ENCODE measurements around the gene PURA.

PURA gene

DNA sequence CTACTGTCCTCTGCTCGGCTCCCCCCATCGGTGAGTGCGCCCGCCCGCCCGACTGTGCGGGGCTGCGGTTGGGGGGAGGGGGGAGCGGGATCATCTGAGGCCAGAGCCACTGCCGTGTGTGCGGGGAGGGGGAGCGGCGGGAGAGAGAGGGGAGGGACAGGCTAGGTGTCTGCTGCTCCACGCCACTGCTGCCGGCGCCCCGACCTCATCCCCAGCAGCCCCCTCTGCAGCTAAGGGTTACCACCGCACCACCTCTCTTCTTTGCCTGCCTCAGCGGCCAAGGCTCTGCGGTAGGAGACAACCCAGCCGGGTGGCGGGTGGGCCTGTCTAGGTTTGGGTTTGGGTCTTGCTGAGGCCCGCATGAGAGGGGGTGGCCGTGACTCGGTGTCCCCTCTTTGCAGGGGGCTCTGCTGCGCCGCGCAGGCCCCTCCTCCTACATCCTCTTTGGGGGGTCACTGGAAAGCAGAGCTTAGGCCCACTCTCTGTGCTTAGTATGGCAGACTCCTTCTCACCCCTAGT is 670 bp upstream of the PURA start:
- H3K27ac ChIP-seq, result peak overlapping the region; percentile 39 to 86 (median 79); a peak in 20 of 22 replicates
- H3K4me1 ChIP-seq, result peaks cover 28 to 61% (median 43%) of the 10 kb centered on the region in 10 experiments
- H3K4me2 ChIP-seq, result peak overlapping the region; percentile 96 to 100 (median 100)
- H3K27me3 ChIP-seq, result peaks cover 53 to 80% (median 67%) of the 10 kb centered on the region in 11 experiments
- no peaks in the 10 kb centered on the region for H3K9me3 ChIP-seq (replicated peaks in 1 of 11)
- H3K9ac ChIP-seq, result peak overlapping the region; percentile 78 to 91 (median 86)
- TF ChIP-seq Cebpa-rat (IDR thresholded peaks at IDR 0.05), result no peak
- no peaks in the 10 kb centered on the region for H3K36me3 ChIP-seq
- H4K20me1 ChIP-seq, result peaks cover 50 to 87% (median 74%) of the 10 kb centered on the region in 11 experiments
- H3K4me3 ChIP-seq, result peak overlapping the region; percentile 75 to 89 (median 82)

DNA sequence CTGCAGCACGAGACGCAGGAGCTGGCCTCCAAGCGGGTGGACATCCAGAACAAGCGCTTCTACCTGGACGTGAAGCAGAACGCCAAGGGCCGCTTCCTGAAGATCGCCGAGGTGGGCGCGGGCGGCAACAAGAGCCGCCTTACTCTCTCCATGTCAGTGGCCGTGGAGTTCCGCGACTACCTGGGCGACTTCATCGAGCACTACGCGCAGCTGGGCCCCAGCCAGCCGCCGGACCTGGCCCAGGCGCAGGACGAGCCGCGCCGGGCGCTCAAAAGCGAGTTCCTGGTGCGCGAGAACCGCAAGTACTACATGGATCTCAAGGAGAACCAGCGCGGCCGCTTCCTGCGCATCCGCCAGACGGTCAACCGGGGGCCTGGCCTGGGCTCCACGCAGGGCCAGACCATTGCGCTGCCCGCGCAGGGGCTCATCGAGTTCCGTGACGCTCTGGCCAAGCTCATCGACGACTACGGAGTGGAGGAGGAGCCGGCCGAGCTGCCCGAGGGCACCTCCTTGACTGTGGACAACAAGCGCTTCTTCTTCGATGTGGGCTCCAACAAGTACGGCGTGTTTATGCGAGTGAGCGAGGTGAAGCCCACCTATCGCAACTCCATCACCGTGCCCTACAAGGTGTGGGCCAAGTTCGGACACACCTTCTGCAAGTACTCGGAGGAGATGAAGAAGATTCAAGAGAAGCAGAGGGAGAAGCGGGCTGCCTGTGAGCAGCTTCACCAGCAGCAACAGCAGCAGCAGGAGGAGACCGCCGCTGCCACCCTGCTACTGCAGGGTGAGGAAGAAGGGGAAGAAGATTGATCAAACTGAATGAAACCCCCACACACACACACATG is 654 bp downstream of the PURA start:
- no peaks in the 10 kb centered on the region for H3K9me3 ChIP-seq (replicated peaks in 1 of 11)

DNA sequence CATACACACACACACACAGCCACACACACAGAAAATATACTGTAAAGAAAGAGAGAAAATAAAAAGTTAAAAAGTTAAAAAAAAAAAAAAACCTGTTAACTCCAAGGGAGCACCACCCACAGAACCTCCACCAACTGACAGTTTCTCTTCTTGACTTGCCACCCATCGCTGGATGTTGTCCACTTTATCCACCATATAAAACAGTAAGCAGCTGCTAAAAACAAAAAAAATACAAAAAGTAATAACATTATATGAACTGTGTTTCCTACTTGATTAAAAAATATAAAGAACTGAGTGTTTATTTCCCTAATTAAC is 1.2 kb downstream of the PURA start:
- H3K4me1 ChIP-seq, result peaks cover 19 to 55% (median 34%) of the 10 kb centered on the region in 10 experiments

More for the DNA sequence above, 654 bp downstream of the PURA start:
- H4K20me1 ChIP-seq, result peaks cover 37 to 74% (median 61%) of the 10 kb centered on the region in 11 experiments
- no peaks in the 10 kb centered on the region for H3K36me3 ChIP-seq
- peak overlapping the region; percentile 71 to 86 (median 80) for H3K27ac ChIP-seq
- peaks cover 39 to 73% (median 56%) of the 10 kb centered on the region in 11 experiments for H3K27me3 ChIP-seq
- peak overlapping the region; percentile 78 to 91 (median 86) for H3K9ac ChIP-seq
- H3K4me2 ChIP-seq, result peak overlapping the region; percentile 80 to 100 (median 92)
- no peak for TF ChIP-seq Cebpa-rat (IDR thresholded peaks at IDR 0.05)
- peak overlapping the region; percentile 75 to 89 (median 82) for H3K4me3 ChIP-seq
- H3K4me1 ChIP-seq, result peaks cover 19 to 55% (median 34%) of the 10 kb centered on the region in 10 experiments

DNA sequence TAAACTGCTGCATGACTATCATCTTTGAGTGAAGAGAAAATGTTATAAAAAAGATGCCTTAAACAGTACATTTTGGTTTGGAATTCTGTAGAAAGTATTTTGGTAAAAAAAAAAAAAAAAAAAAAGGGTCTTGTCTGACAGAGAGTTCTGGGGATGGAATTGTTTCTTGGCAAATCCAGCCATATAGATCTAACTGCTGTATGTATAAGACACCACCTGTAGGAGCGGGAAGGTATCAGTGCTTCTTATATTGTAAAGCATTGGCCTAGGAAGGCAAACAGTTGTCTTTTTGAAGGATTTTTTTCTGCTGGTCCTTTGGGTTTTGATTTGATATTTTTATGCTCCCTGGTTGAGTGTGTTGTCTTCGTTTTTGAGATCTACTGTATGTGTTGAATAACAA is 2.8 kb downstream of the PURA start:
- no peak overlapping the region for H3K27ac ChIP-seq
- H3K4me1 ChIP-seq, result peaks cover 19 to 51% (median 34%) of the 10 kb centered on the region in 10 experiments
- H4K20me1 ChIP-seq, result peaks cover 24 to 65% (median 41%) of the 10 kb centered on the region in 11 experiments; a peak in 21 of 22 replicates
- no peak overlapping the region for H3K4me3 ChIP-seq
- H3K9me3 ChIP-seq (replicated peaks in 1 of 11), result no peaks in the 10 kb centered on the region
- TF ChIP-seq Cebpa-rat (IDR thresholded peaks at IDR 0.05), result no peak
- no peak overlapping the region for H3K9ac ChIP-seq
- peak overlapping the region in 8 of 11 experiments; percentile 5 to 100 (median 90); a peak in 11 of 22 replicates for H3K4me2 ChIP-seq
- peaks cover 19 to 51% (median 34%) of the 10 kb centered on the region in 11 experiments for H3K27me3 ChIP-seq
- no peaks in the 10 kb centered on the region for H3K36me3 ChIP-seq

More for the DNA sequence above, 1.2 kb downstream of the PURA start:
- H3K27me3 ChIP-seq, result peaks cover 34 to 67% (median 50%) of the 10 kb centered on the region in 11 experiments
- peaks cover 35 to 72% (median 56%) of the 10 kb centered on the region in 11 experiments for H4K20me1 ChIP-seq
- H3K4me2 ChIP-seq, result peak overlapping the region; percentile 80 to 100 (median 92)
- no peak for TF ChIP-seq Cebpa-rat (IDR thresholded peaks at IDR 0.05)
- H3K9me3 ChIP-seq (replicated peaks in 1 of 11), result no peaks in the 10 kb centered on the region
- H3K36me3 ChIP-seq, result no peaks in the 10 kb centered on the region
- H3K9ac ChIP-seq, result peak overlapping the region; percentile 78 to 91 (median 86)
- peak overlapping the region; percentile 75 to 89 (median 82) for H3K4me3 ChIP-seq
- peak overlapping the region in 2 of 11 experiments; percentile 82 to 83; a peak in 3 of 22 replicates for H3K27ac ChIP-seq

DNA sequence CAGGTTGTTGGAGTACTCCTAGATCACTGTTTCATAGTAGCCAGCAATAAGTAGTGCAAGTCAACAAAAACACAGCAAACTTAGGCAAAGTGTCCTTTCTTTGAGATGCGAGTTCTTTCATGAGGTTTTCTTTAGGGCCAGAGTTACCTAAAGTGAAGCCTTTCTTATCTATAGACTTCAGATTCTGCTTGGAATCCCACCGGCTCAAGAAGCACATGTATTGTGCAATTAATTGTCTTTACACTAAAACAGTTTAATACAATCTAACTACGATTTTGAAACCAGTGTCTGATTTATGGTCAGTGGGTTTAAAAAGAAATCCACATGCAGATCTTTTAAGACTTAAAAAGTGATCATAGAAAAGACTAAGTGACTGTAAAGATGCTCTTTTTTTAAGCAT is 3.6 kb downstream of the PURA start:
- Histone ChIP-seq H3K27ac (no peak overlapping the region), H3K27me3 (peaks cover 10 to 43% (median 26%) of the 10 kb centered on the region in 11 experiments), H3K4me3 (no peak overlapping the region), H3K9me3 (replicated peaks in 1 of 11) (no peaks in the 10 kb centered on the region), H3K4me2 (peak overlapping the region in 2 of 11 experiments; percentile 5 to 82; a peak in 1 of 22 replicates), H3K9ac (no peak overlapping the region), H4K20me1 (peaks cover 16 to 65% (median 34%) of the 10 kb centered on the region in 11 experiments; a peak in 19 of 22 replicates), H3K4me1 (peaks cover 18 to 43% (median 31%) of the 10 kb centered on the region in 10 experiments), H3K36me3 (no peaks in the 10 kb centered on the region)
- 0 out of 22 replicates have a peak, but pooled peaks of 2 of the 11 experiments have one; percentile 17 to 31 for TF ChIP-seq Cebpa-rat (IDR thresholded peaks at IDR 0.05)

DNA sequence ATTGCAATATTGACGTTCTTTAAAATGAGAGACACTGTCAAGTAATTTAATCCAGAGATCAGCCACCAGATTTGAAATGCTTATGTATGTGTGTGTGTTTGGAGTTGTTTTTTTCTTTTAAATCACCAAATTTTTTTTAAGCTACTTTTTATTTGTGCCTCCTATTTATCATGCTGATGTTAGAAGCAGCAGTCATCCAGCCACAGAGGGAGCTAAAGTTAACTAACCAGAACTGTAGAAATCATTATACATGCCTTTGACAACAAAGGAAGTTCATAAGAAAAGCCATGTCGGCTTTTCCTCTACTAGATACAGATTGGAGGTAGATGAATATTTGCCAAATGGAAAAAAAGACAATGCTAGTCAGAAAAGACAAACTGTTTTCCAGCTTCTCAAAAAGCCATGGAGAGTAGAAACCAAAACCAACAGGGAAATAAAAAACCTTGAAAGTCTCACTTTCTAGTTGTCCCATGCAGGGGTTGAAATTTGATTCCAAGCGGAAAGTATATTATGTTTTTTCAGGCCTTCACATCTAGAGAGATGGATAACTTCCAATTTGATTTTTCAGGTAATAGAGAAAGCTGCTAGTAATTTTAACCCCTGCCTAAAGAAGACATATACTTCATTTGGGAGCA is 4.5 kb downstream of the PURA start:
- H3K4me3 ChIP-seq, result no peak overlapping the region
- H3K36me3 ChIP-seq, result no peaks in the 10 kb centered on the region
- H3K27me3 ChIP-seq, result peaks cover 1 to 34% (median 17%) of the 10 kb centered on the region in 11 experiments; a peak in 21 of 22 replicates
- peak overlapping the region in 3 of 11 experiments; percentile 5 to 28 (median 7); a peak in 3 of 22 replicates for H3K4me2 ChIP-seq
- no peak overlapping the region for H3K27ac ChIP-seq
- peaks cover 13 to 68% (median 34%) of the 10 kb centered on the region in 11 experiments; a peak in 18 of 22 replicates for H4K20me1 ChIP-seq
- H3K9ac ChIP-seq, result no peak overlapping the region
- H3K4me1 ChIP-seq, result peaks cover 9 to 38% (median 23%) of the 10 kb centered on the region in 10 experiments
- H3K9me3 ChIP-seq (replicated peaks in 1 of 11), result no peaks in the 10 kb centered on the region
- no peak for TF ChIP-seq Cebpa-rat (IDR thresholded peaks at IDR 0.05)

DNA sequence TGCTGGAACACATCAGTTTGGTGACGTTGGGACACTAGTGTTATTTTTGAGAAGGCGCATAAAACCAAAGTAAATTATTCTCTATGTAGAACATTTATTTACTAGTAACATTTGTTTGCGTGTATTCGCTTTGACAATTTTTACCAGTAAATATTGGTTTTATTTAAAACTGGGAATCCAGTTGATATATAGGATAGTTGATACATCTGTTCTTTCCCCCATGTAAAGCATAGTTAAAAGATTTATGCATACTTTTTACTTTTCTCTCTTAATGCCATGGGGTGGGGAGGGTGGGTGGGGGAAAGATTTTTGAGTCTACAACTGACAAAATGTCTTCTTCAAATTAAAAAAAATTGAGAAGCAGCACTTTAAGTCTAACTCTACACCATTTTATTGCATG is 11.7 kb downstream of the PURA start, which contains the start of gene IGIP:
IGIP (plus strand) TSS at position 301 of the 400 bp plus-strand sequence. CDS start 2,540 bp downstream, outside the sequence.
- no peaks in the 10 kb centered on the region for H3K27me3 ChIP-seq
- no peak for TF ChIP-seq Cebpa-rat (IDR thresholded peaks at IDR 0.05)
- no peak within 1 kb of the TSS for H3K9ac ChIP-seq
- H3K36me3 ChIP-seq, result no peaks in the 10 kb centered on the region
- H3K4me1 ChIP-seq, result 0 out of 20 replicates have a peak, but pooled peaks cover 0 to 3% (median 0%) of the 10 kb centered on the region in 10 experiments
- no peaks in the 10 kb centered on the region for H3K9me3 ChIP-seq (replicated peaks in 1 of 11)
- no peak within 1 kb of the TSS; a peak in 1 of 22 replicates for H3K4me2 ChIP-seq
- peaks cover 0 to 31% (median 0%) of the 10 kb centered on the region in 11 experiments; a peak in 3 of 22 replicates for H4K20me1 ChIP-seq
- H3K4me3 ChIP-seq, result no peak within 1 kb of the TSS
- no peak within 1 kb of the TSS for H3K27ac ChIP-seq

DNA sequence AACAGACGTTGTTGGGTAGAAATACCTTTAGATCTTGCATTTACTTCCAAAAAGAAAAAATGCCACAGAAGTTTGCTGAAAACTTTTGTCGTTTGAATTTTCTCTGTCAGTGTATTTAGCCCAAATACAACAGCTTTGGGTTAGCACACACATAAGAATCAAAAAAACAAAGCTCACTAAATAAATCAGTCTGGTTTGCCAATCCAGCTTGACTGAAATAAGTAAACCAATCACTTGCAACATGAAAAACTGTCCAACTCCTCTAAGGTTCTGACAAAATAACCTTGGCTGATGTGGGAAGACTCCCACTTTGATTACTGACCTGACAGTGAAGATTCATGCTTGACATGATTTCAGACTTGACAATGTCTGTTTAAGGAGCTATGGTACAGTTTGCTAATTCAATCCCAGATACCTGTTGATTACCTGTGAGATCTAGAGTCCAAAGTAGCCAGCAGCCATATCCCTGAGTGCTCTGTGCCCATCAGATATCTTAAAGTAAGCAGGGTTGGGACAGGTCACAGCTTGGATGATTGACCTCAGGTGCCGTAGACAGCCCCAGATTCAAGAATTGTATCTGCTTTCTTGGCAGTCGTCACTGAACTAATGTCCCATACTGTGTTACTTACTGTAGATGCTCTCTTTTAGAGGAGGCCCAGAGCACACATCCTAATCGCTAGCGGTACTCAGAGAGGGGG is 12.6 kb downstream of the PURA start:
- Histone ChIP-seq H3K36me3 (no peaks in the 10 kb centered on the region), H3K9ac (no peak overlapping the region), H3K4me2 (no peak overlapping the region), H3K4me3 (no peak overlapping the region), H4K20me1 (peaks cover 0 to 26% (median 0%) of the 10 kb centered on the region in 11 experiments; a peak in 3 of 22 replicates), H3K27ac (no peak overlapping the region), H3K27me3 (no peaks in the 10 kb centered on the region), H3K9me3 (replicated peaks in 1 of 11) (no peaks in the 10 kb centered on the region), H3K4me1 (peaks cover 3 to 6% (median 4%) of the 10 kb centered on the region in 10 experiments)
- TF ChIP-seq Cebpa-rat (IDR thresholded peaks at IDR 0.05), result no peak
